Measurements from ENCODE around the gene CLASP2. TPM values are rescaled to one million over a fixed set of nuclear protein-coding genes. Genes with fewer than 3 reads are reported as not detected.

Gene CLASP2
- total RNA-seq, result 10 to 100 TPM; 39.9 to 42.5 TPM

GRCh38 chr3:33717866-33718594, at the start of gene CLASP2:
Gene CLASP2 (minus strand): TSS chr3:33718254. CDS start chr3:33718002, 252 bp downstream.

Other genes with a start within 250 kb of the CLASP2 start
- 100 to 1,000 TPM; 181 to 188 TPM for gene PDCD6IP, start 80.4 kb upstream of the CLASP2 start, total RNA-seq